Adrenal gland (tissue), 12 donors: ENCODE measurements around the gene CNST. TPM values are rescaled to one million over a fixed set of nuclear protein-coding genes. Genes with fewer than 3 reads are reported as not detected.
"Not testable (repeated sequence)": the region's sequence is repeated elsewhere in the genome, so short reads cannot be mapped to it uniquely, and the experiment has no call there.

Experiments
- DNase-seq, 7 donors: peaks; one replicate each; pipeline ENCODE4 v3.0.0-alpha.2; 2019 to 2020
- H3K27ac ChIP-seq, 5 donors: fragments of 200-600 bp; sonication (generic) in 4 of 5; 1 replicate in 3 of 5; 2 replicates in 2 of 5; pipeline versions ENCODE4 v1.5.1 to v1.8.0; 2016 to 2020; ENCODE audit warnings: mild to moderate bottlenecking in 1 of 5
- H3K27me3 ChIP-seq: fragments of 200-600 bp; 2 replicates; pipeline ENCODE4 v1.8.0; 2021
- H3K36me3 ChIP-seq, 2 donors: fragments of 200-600 bp; replicated peaks in 1 of 2; 1 replicate in 1 of 2; 2 replicates in 1 of 2; pipeline versions ENCODE4 v1.5.1 to v1.8.0; 2018 to 2022
- H3K4me1 ChIP-seq, 2 donors: fragments of 200-600 bp; replicated peaks in 1 of 2; 1 replicate in 1 of 2; 2 replicates in 1 of 2; pipeline versions ENCODE4 v1.5.1 to v1.8.0; 2018 to 2021
- H3K4me3 ChIP-seq, 4 donors: fragments of 200-600 bp; sonication (generic) in 3 of 4; one replicate each; pipeline ENCODE4 v1.5.1; 2016 to 2018
- H3K9me3 ChIP-seq, 3 donors: fragments of 200-600 bp; sonication (generic) in 1 of 3; replicated peaks in 1 of 3; 1 replicate in 2 of 3; 2 replicates in 1 of 3; pipeline versions ENCODE4 v1.5.1 to v1.8.0; 2016 to 2021
- CTCF ChIP-seq, 6 experiments: fragments of 450-650 bp in 4 of 6; fragments of 200-600 bp in 2 of 6; sonication (generic) in 1 of 6; IDR thresholded peaks; 1 replicate in 5 of 6; 2 replicates in 1 of 6; pipeline versions ENCODE4 v1.5.1 to v1.8.0; 2016 to 2021; ENCODE audit warnings: antibody characterized with exemption in 6 of 6, mild to moderate bottlenecking in 2 of 6, moderate library complexity in 1 of 6
- POLR2A ChIP-seq, 2 donors: fragments of 450-650 bp; IDR thresholded peaks; one replicate each; pipeline ENCODE4 v1.6.1; 2017; ENCODE audit warnings: antibody characterized with exemption in 2 of 2, mild to moderate bottlenecking in 2 of 2, moderate library complexity in 1 of 2
- WGBS, 4 donors: extraction: QIAGEN DNeasy Blood & Tissue Kit in 2 of 4; methylation state at CpG; one replicate each; pipeline versions ENCODE4 v1.1.5 to v1.1.7; 2013 to 2017; 5-methylcytosine and 5-hydroxymethylcytosine counted together
- intact Hi-C, 2 donors: fragments of 100-400 bp; cut with DNase I; formaldehyde crosslinking; loops; one replicate each; pipeline versions ENCODE4 v1.14.1 to v1.15.0; 2022 to 2023
- polyA plus RNA-seq, 3 donors: library from polyadenylated mRNA; stranded (reverse); fragments of 200-250 nt in 2 of 3; fragments of 350-450 nt in 1 of 3; fragmentation: Illumina TruSeq in 1 of 3; extraction: RNeasy Lipid Tissue Mini Kit (QIAGEN cat#74804) in 1 of 3; gene quantifications; one replicate each; pipeline ENCODE4 v1.2.3, GENCODE V29; 2013 to 2014
- total RNA-seq, 9 donors: library from RNA; depleted of rRNA in 4 of 9; stranded (reverse); fragments of >200 nt in 4 of 9; fragments of 120-200 nt in 1 of 9; fragmentation: NEBNext Ultra II Directional in 1 of 9; extraction: Animal tissue kit (Norgen Biotek cat#: 25700) in 1 of 9; gene quantifications; one replicate each; pipeline versions ENCODE4 v1.1.0 to v1.2.4, GENCODE V29; 2013 to 2023
- donor health status: healthy with polysubstance abuse.
- donor health status: Bipolar disorder and iron deficiency.
- donor health status: DM: yes; HTN: yes; CAD: no.
- donor health status: DM: no; HTN: no; CAD: no.
- donor health status: DM: no; HTN: no; CAD: no.
- donor health status: DM: yes; HTN: yes; CAD: no.

Gene CNST
- total and polyA plus RNA-seq, 12 donors, result 11.4 to 85.6 (median 47.3) TPM

- intact Hi-C loops, result no loop called here
- no peaks in the 10 kb centered on the region for H3K9me3 ChIP-seq
- peaks cover 0 to 12% of the 10 kb centered on the region in 2 donors for H3K36me3 ChIP-seq
- H3K4me3 ChIP-seq, result peak overlapping the region in 1 of 4 donors; percentile 75
- 44 to 51% (median 50%) methylated on average over 4 of the region's 4 CpGs for WGBS, 4 donors
- DNase-seq, result no peak
- H3K27ac ChIP-seq, result peak overlapping the region; percentile 86 to 98 (median 95)
- H3K4me1 ChIP-seq, result peaks cover 52 to 70% of the 10 kb centered on the region in 2 donors
- TF ChIP-seq POLR2A (IDR thresholded peaks at IDR 0.05) (no peak), CTCF (IDR thresholded peaks at IDR 0.05) (peak in 4 of 6 experiments; percentile 8 to 24 (median 14))
- no peaks in the 10 kb centered on the region for H3K27me3 ChIP-seq
These were observed 1.5 kb downstream of the CNST start for GRCh38 chr1:246567646-246568235.

GRCh38 chr1:246569248-246570238, 3.3 kb downstream of the CNST start:
- no peaks in the 10 kb centered on the region for H3K9me3 ChIP-seq
- no peak for DNase-seq
- peaks cover 50 to 68% of the 10 kb centered on the region in 2 donors for H3K4me1 ChIP-seq
- no peak for TF ChIP-seq POLR2A (IDR thresholded peaks at IDR 0.05)
- no peak for TF ChIP-seq CTCF (IDR thresholded peaks at IDR 0.05)
- H3K36me3 ChIP-seq, result no peaks in the 10 kb centered on the region
- H3K27me3 ChIP-seq, result no peaks in the 10 kb centered on the region
- peak overlapping the region in 3 of 5 donors; percentile 14 to 51 (median 18) for H3K27ac ChIP-seq
- 61 to 66% (median 63%) methylated on average over 8 of the region's 8 CpGs for WGBS, 4 donors
- intact Hi-C loops, result no loop called here
- peak overlapping the region in 1 of 4 donors; percentile 1 for H3K4me3 ChIP-seq

- DNase-seq, H3K4me3 ChIP-seq, intact Hi-C loops, H3K36me3 ChIP-seq, H3K9me3 ChIP-seq, H3K27me3 ChIP-seq: not testable (repeated sequence)
- Histone ChIP-seq H3K4me1 (peaks cover 42 to 60% of the 10 kb centered on the region in 2 donors), H3K27ac (peak overlapping the region in 4 of 5 donors; percentile 3 to 62 (median 46))
- WGBS, 4 donors, result 67 to 71% (median 68%) methylated on average over 4 of the region's 4 CpGs
These were observed 5.1 kb downstream of the CNST start for GRCh38 chr1:246571309-246571708.

GRCh38 chr1:246571953-246572352, 5.7 kb downstream of the CNST start:
- no peak for DNase-seq
- H3K27ac ChIP-seq, result peak overlapping the region in 1 of 5 donors; percentile 51
- no peak overlapping the region for H3K4me3 ChIP-seq
- no peaks in the 10 kb centered on the region for H3K36me3 ChIP-seq
- H3K9me3 ChIP-seq, result no peaks in the 10 kb centered on the region
- H3K27me3 ChIP-seq, result no peaks in the 10 kb centered on the region
- intact Hi-C loops, result no loop called here
- peaks cover 44 to 63% of the 10 kb centered on the region in 2 donors for H3K4me1 ChIP-seq
- 57 to 87% (median 78%) methylated on average over 1 of the region's 1 CpG for WGBS, 4 donors
- TF ChIP-seq POLR2A (IDR thresholded peaks at IDR 0.05) (no peak), CTCF (IDR thresholded peaks at IDR 0.05) (no peak)
